B cell (primary cell): ENCODE results near the gene DGKE.

Experiments
- CTCF ChIP-seq: fragments of 200-600 bp; IDR thresholded peaks from one replicate; pipeline ENCODE4 v1.8.0; 2022; ENCODE audit warnings: antibody characterized with exemption, mild to moderate bottlenecking
- EZH2 ChIP-seq: IDR thresholded peaks from 2 replicates; pipeline ENCODE4 v1.6.1; 2012; ENCODE audit warnings: borderline replicate concordance, low read depth, mild to moderate bottlenecking, moderate library complexity, low read length; ENCODE audit not compliant: insufficient read depth, poor library complexity, severe bottlenecking

- TF ChIP-seq CTCF (no peak), EZH2 (no peak)
Measured at GRCh38 chr17:56850591-56850990, 16.6 kb downstream of the DGKE start.
